Liver (tissue), 3 donors: ENCODE measurements around the gene RHOXF2.
"Not testable (repeated sequence)": the region's sequence is repeated elsewhere in the genome, so short reads cannot be mapped to it uniquely, and the experiment has no call there.

ENCODE experiments used
- ATF3 ChIP-seq: IDR thresholded peaks from 2 replicates; pipeline ENCODE4 v1.6.1; 2016; ENCODE audit warnings: antibody characterized with exemption
- CTCF ChIP-seq: fragments of 150-350 bp; IDR thresholded peaks from 2 replicates; pipeline ENCODE4 v1.5.1; 2017; ENCODE audit warnings: improper control_type of control experiment, low read depth, low read length; ENCODE audit not compliant: missing input control
- EGR1 ChIP-seq, 2 donors: IDR thresholded peaks; 2 replicates each; pipeline ENCODE4 v1.6.1; 2016 to 2018; ENCODE audit warnings: antibody characterized with exemption in 2 of 2, low read depth in 2 of 2
- GABPA ChIP-seq, 2 donors: IDR thresholded peaks in 1 of 2; conservative IDR thresholded peaks in 1 of 2; 2 replicates each; pipeline ENCODE4 v1.6.1; 2016; ENCODE audit warnings: antibody characterized with exemption in 2 of 2, mild to moderate bottlenecking in 1 of 2, moderate library complexity in 1 of 2
- HNF4A ChIP-seq, 2 donors: conservative IDR thresholded peaks; 2 replicates each; pipeline ENCODE4 v1.6.1; 2016; ENCODE audit warnings: antibody characterized with exemption in 2 of 2, mild to moderate bottlenecking in 2 of 2
- JUND ChIP-seq, 2 donors: IDR thresholded peaks; 2 replicates each; pipeline ENCODE4 v1.6.1; 2016; ENCODE audit warnings: antibody characterized with exemption in 2 of 2
- MAX ChIP-seq: IDR thresholded peaks from 2 replicates; pipeline ENCODE4 v1.6.1; 2016; ENCODE audit warnings: antibody characterized with exemption
- RAD21 ChIP-seq, 2 donors: IDR thresholded peaks; 2 replicates each; pipeline ENCODE4 v1.6.1; 2016; ENCODE audit warnings: antibody characterized with exemption in 2 of 2, mild to moderate bottlenecking in 2 of 2
- SP1 ChIP-seq: IDR thresholded peaks from 2 replicates; pipeline ENCODE4 v1.6.1; 2018; ENCODE audit warnings: antibody characterized with exemption, mild to moderate bottlenecking
- TAF1 ChIP-seq: conservative IDR thresholded peaks from 2 replicates; pipeline ENCODE4 v1.6.1; 2016; ENCODE audit warnings: antibody characterized with exemption, mild to moderate bottlenecking
- donor health status: healthy.
- donor health status: healthy.

GRCh38 chrX:120158313-120158712, at the start of gene RHOXF2:
- TF ChIP-seq ATF3; CTCF; JUND (IDR thresholded peaks at IDR 0.05); GABPA (IDR thresholded peaks at IDR 0.05 in 1 of 2, conservative IDR thresholded peaks at IDR 0.05 in 1 of 2); SP1; EGR1 (IDR thresholded peaks at IDR 0.05; ENCODE audit: low read depth in 2 of 2); TAF1; MAX; HNF4A (conservative IDR thresholded peaks at IDR 0.05); RAD21 (IDR thresholded peaks at IDR 0.05): not testable (repeated sequence)
